Activated effector memory CD4-positive, alpha-beta T cell treated with anti-CD3 and anti-CD28 coated beads, Interleukin-2, amount 50 U/mL, for 16 hours (primary cell): ENCODE results near the gene TNFRSF8.

Source experiments
- DNase-seq: peaks from one replicate; pipeline ENCODE4 v3.0.0-alpha.2; 2020

TNFRSF8 gene

GRCh38 chr1:12123172-12123571 lies 60.1 kb downstream of the TNFRSF8 start:
- DNase-seq, result no peak

- peak; percentile 92 for DNase-seq
These were observed 61.8 kb downstream of the TNFRSF8 start for GRCh38 chr1:12124693-12125421.

GRCh38 chr1:12125422-12126355 lies 62.6 kb downstream of the TNFRSF8 start:
- DNase-seq, result peak; percentile 61

- no peak for DNase-seq
These were observed 63.7 kb downstream of the TNFRSF8 start for GRCh38 chr1:12126781-12127180.

- DNase-seq, result peak; percentile 62
These were observed 64.2 kb downstream of the TNFRSF8 start for GRCh38 chr1:12127206-12127810.

- no peak for DNase-seq
These were observed 65.0 kb downstream of the TNFRSF8 start for GRCh38 chr1:12128120-12128519.

- DNase-seq, result no peak
These were observed 66.5 kb downstream of the TNFRSF8 start for GRCh38 chr1:12129624-12130023.

- DNase-seq, result no peak
These were observed 67.5 kb downstream of the TNFRSF8 start for GRCh38 chr1:12130466-12131130.

GRCh38 chr1:12132078-12132477 lies 69.0 kb downstream of the TNFRSF8 start:
- no peak for DNase-seq

- DNase-seq, result no peak
These were observed 71.6 kb downstream of the TNFRSF8 start for GRCh38 chr1:12134716-12135115.

- DNase-seq, result peak; percentile 60
These were observed 72.5 kb downstream of the TNFRSF8 start for GRCh38 chr1:12135612-12136011.

- no peak for DNase-seq
These were observed 74.0 kb downstream of the TNFRSF8 start for GRCh38 chr1:12136916-12137610.

- DNase-seq, result no peak
These were observed 75.4 kb downstream of the TNFRSF8 start for GRCh38 chr1:12138196-12139168.

GRCh38 chr1:12140016-12140415 lies 76.9 kb downstream of the TNFRSF8 start:
- DNase-seq, result no peak

- no peak for DNase-seq
These were observed 77.5 kb downstream of the TNFRSF8 start for GRCh38 chr1:12140515-12141162.

GRCh38 chr1:12141163-12141850 lies 78.2 kb downstream of the TNFRSF8 start:
- no peak for DNase-seq

GRCh38 chr1:12142141-12142823 lies 79.2 kb downstream of the TNFRSF8 start:
- no peak for DNase-seq

- DNase-seq, result no peak
These were observed 80.0 kb downstream of the TNFRSF8 start for GRCh38 chr1:12142891-12143630.
